ENCODE results near the gene RNF11. TPM values are rescaled to one million over a fixed set of nuclear protein-coding genes. Genes with fewer than 3 reads are reported as not detected.
A peak's percentile ranks its signal among the peaks of the same experiment; 100 is the strongest.

The RNF11 gene
- total and polyA plus RNA-seq, 5 donors, result 78.4 to 131 (median 121) TPM

DNA sequence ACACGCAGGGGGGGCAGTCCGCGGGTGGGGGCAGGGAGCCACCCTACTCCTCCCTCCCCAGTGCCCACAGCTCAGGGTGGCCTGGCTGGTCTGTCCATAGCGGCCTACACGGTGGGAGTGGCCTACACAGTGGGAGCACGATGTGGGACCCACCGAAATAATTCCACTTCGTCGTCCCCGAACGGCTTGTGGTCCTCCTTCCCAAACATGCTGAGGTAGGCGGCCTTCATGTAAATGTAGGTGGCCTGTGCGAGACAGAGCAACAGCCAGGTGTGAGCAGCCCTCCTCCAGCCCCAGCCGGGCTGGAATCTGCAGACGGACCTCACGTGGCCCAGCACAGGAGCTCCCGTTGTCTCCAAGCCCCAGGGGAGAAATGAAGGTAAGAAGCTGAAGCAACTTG lies 59.9 kb downstream of the RNF11 start:
- no peak for ATAC-seq
- intact Hi-C loops (cut with DNase I), result loop anchor here in 1 of 4 donors (10.0 kb wide), 1 partner anchor 91 kb away; no protein-coding TSS in a partner anchor
- Histone ChIP-seq H3K27ac (ENCODE audit: low read length) (no peak overlapping the region), H3K4me3 (ENCODE audit: low read length) (no peak overlapping the region), H3K4me1 (ENCODE audit: control insufficient read depth, insufficient read depth, low read length) (peaks cover 7% of the 10 kb centered on the region), H3K9me3 (ENCODE audit: control insufficient read depth, low read length) (no peaks in the 10 kb centered on the region), H3K27me3 (ENCODE audit: control insufficient read depth, insufficient read depth) (no peaks in the 10 kb centered on the region)
- DNase-seq, result no peak
- whole genome bisulfite sequencing, result 93% methylated on average over 17 of the region's 17 CpGs

DNA sequence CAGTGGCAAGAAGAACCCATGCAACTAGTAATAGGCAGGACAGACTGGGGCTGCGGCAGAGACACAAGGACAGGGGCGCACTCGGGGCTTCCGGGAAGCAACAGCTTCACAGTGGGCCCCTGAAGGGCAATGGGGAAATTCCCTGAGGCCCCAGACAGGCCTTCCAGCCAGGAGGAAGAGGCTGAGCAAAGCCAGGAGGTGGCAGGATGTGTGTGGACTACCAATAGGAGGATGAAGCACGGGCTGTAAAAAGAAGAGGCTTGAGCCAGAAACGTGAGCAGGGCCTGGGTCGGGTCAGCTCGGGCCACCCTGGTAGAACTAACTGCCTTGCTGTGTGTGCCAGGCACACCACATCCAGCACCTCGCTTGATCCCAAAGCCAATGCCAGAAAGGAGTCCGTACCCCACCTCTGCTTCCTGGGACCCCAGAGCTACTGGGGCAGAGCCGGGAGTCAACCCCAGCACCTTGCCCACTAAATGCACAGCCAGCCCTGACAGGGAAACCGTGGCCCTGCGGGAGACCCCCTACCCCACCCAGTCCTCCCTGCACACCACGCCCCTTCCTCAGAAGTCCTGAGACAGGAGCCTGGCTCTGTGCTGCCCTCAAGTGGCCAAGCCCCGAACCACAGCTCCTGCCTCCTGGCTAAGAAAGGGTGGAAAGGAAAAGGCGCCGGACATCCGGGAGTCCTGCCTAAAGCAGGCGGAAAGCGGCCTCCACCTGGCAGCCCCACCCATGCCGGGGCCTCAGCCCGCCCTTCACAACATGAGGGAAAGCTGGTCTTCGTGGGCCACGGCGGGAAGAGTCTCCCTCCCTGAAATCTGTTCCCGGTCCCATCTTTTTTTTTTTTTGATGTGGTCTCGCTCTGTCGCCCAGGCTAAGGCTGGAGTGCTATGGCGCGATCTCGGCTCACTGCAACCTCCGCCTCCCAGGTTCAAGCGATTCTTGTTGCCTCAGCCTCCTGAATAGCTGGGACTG lies 60.6 kb downstream of the RNF11 start:
- intact Hi-C loops (cut with DNase I), result loop anchor here in 1 of 4 donors (10.0 kb wide), 1 partner anchor 92 kb away; no protein-coding TSS in a partner anchor
- DNase-seq (peak; percentile 85 to 94 (median 93)), ATAC-seq (peak; percentile 79 to 88)
- H3K9me3 ChIP-seq (ENCODE audit: control insufficient read depth, low read length), result no peaks in the 10 kb centered on the region
- H3K4me1 ChIP-seq (ENCODE audit: control insufficient read depth, insufficient read depth, low read length), result peaks cover 7% of the 10 kb centered on the region
- no peak overlapping the region for H3K27ac ChIP-seq (ENCODE audit: low read length)
- H3K4me3 ChIP-seq (ENCODE audit: low read length), result peak overlapping the region; percentile 34
- WGBS, result 19% methylated on average over 33 of the region's 33 CpGs
- H3K27me3 ChIP-seq (ENCODE audit: control insufficient read depth, insufficient read depth), result no peaks in the 10 kb centered on the region

DNA sequence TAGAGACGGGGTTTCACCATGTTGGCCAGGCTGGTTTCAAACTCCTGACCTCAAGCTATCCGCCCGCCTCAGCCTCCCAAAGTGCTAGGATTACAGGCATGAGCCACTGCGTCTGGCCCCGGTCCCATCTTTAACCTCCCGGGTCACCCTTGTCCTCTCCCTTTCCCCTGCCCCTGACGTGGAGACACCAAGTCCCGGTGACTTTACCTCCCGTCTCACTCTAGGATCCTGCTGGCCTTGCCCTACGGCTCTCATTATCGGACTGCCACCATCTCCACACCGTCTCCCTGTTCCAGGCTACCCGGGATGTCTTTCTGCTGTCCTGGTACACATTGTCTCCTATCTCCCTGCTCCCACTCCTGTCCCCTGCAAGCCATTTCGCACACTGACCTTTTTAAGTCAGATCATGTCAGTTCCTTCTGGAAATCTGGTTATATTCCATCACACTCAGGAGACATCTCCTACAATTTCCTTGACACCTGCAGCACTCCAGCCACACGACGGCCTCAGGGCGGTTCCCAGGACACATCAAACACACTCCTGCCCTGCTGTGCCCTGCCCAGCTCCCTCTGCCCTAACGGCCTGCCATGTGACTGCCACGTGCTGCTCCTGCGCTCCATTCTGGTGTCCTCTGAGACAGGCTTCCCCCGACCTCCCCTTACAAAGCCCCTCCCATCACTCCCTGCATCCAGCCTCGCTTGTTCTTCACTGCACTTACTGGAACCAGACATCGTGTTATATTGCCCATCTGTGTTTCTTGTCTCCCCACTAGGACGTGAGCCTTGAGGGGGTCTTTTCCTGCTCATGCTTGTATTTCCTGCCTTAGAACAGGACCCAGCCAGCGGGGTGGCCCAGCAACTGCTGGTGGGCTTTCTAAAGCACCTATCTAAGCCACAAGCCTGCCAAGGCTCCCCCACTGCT lies 61.6 kb downstream of the RNF11 start:
- 73% methylated on average over 25 of the region's 25 CpGs for WGBS
- peak overlapping the region; percentile 34 for H3K4me3 ChIP-seq (ENCODE audit: low read length)
- no peak overlapping the region for H3K27ac ChIP-seq (ENCODE audit: low read length)
- DNase-seq, result no peak
- no peaks in the 10 kb centered on the region for H3K9me3 ChIP-seq (ENCODE audit: control insufficient read depth, low read length)
- no peaks in the 10 kb centered on the region for H3K27me3 ChIP-seq (ENCODE audit: control insufficient read depth, insufficient read depth)
- peak in 1 of 2 donors; percentile 20 for ATAC-seq
- intact Hi-C loops (cut with DNase I), result loop anchor here in 1 of 4 donors (10.0 kb wide), 1 partner anchor 93 kb away; no protein-coding TSS in a partner anchor
- peaks cover 7% of the 10 kb centered on the region for H3K4me1 ChIP-seq (ENCODE audit: control insufficient read depth, insufficient read depth, low read length)

DNA sequence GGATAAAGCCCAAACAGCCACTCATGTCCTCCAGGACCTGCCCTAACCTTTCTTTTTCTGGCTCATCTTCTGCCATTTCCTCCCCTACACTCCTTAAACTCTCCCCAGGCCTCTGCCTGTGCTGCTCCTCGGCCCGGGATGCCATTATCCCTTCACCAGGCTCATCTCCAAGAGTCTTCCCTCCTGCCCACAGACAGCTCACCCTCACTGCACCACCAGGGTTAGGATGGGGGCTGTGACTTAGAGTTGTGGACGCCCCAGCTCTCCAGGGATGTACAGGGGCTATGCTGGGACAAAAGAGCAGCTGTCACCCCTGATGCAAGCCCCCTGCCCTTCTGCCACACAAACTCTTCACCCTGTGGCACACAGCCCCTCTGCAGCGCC lies 62.2 kb downstream of the RNF11 start:
- 83% methylated on average over 4 of the region's 4 CpGs for WGBS
- intact Hi-C loops (cut with DNase I), result loop anchor here in 1 of 4 donors (10.0 kb wide), 1 partner anchor 94 kb away; no protein-coding TSS in a partner anchor
- no peak overlapping the region for H3K4me3 ChIP-seq (ENCODE audit: low read length)
- DNase-seq, result no peak
- ATAC-seq, result no peak
- H3K27me3 ChIP-seq (ENCODE audit: control insufficient read depth, insufficient read depth), result no peaks in the 10 kb centered on the region
- H3K9me3 ChIP-seq (ENCODE audit: control insufficient read depth, low read length), result no peaks in the 10 kb centered on the region
- H3K4me1 ChIP-seq (ENCODE audit: control insufficient read depth, insufficient read depth, low read length), result peaks cover 7% of the 10 kb centered on the region
- H3K27ac ChIP-seq (ENCODE audit: low read length), result no peak overlapping the region

DNA sequence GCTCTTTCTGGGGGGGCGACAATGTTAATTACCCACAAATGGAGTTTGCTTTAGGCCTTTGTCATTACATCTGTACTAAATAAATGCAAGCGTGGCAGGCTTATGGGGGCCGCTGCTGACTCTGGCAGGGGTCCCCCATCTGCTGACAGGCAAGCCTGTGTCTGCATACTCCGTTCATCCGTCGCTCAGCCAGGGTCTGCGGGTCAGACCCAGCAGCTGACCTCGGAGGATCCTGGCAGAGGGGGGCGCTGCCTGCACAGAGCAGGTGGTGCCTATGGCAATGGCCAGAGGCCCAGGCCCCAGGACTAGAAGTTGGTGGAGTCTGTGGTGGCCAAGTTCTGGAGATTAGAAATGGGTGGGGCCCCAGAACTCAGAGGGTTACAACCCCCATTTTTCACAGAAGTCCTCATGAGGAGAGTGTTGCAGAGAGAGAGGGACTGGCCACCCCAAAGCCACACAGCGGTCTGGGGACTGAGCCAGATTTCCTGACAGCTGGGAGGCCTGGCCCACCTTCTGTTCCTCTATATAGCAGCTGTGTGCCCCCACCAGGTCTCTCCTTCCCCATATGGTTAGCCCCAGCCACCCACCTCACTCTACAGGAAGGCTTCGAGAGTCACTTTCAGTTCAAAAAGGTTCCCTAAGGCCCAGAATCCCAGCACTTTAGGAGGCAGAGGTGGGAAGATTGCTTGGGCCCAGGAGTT lies 63.3 kb downstream of the RNF11 start:
- 95% methylated on average over 11 of the region's 11 CpGs for WGBS
- no peak for ATAC-seq
- intact Hi-C loops (cut with DNase I), result loop anchor here in 1 of 4 donors (10.0 kb wide), 1 partner anchor 95 kb away; no protein-coding TSS in a partner anchor

DNA sequence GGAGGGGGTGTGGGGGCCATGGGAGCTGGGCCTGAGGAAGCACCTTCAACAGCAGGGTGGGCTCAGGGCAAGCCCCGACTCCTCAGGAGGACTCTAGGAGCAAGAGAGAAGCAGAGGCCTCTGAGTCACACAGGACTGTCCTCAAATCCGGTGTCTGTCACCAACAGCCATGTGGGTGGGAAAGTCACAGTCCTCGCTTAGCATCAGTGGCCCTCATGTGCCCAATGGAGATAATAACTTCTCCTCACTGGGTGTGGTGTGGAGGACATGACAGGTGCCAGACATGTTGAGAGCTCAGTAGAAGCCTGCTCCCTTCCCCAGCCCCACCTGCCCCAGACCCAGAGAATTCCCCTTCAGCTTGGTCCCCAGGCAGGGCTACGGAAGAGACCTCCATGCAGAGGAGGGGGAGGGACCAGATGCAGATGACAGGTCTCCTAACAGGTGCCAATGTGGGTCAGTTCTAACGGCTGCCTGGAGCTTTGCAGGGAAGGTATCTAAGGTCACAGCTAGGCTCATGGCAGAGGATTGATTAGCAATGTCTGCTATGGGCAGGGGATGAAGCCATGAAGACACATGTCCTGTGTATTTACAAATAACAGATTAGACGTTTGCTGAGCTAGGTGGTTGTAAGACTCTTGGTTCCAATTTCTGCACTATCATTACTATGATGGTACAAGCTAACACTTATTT lies 64.1 kb downstream of the RNF11 start:
- intact Hi-C loops (cut with DNase I), result loop anchor here in 1 of 4 donors (10.0 kb wide), 1 partner anchor 95 kb away; no protein-coding TSS in a partner anchor
- ATAC-seq (no peak), DNase-seq (no peak)
- H3K27ac ChIP-seq (ENCODE audit: low read length), result no peak overlapping the region
- no peaks in the 10 kb centered on the region for H3K27me3 ChIP-seq (ENCODE audit: control insufficient read depth, insufficient read depth)
- WGBS, result 83% methylated on average over 6 of the region's 6 CpGs
- no peaks in the 10 kb centered on the region for H3K9me3 ChIP-seq (ENCODE audit: control insufficient read depth, low read length)
- H3K4me3 ChIP-seq (ENCODE audit: low read length), result no peak overlapping the region
- H3K4me1 ChIP-seq (ENCODE audit: control insufficient read depth, insufficient read depth, low read length), result peaks cover 7% of the 10 kb centered on the region

More for the DNA sequence above, 63.3 kb downstream of the RNF11 start:
- no peaks in the 10 kb centered on the region for H3K27me3 ChIP-seq (ENCODE audit: control insufficient read depth, insufficient read depth)
- peaks cover 7% of the 10 kb centered on the region for H3K4me1 ChIP-seq (ENCODE audit: control insufficient read depth, insufficient read depth, low read length)
- no peak overlapping the region for H3K27ac ChIP-seq (ENCODE audit: low read length)
- no peaks in the 10 kb centered on the region for H3K9me3 ChIP-seq (ENCODE audit: control insufficient read depth, low read length)
- DNase-seq, result no peak
- no peak overlapping the region for H3K4me3 ChIP-seq (ENCODE audit: low read length)

DNA sequence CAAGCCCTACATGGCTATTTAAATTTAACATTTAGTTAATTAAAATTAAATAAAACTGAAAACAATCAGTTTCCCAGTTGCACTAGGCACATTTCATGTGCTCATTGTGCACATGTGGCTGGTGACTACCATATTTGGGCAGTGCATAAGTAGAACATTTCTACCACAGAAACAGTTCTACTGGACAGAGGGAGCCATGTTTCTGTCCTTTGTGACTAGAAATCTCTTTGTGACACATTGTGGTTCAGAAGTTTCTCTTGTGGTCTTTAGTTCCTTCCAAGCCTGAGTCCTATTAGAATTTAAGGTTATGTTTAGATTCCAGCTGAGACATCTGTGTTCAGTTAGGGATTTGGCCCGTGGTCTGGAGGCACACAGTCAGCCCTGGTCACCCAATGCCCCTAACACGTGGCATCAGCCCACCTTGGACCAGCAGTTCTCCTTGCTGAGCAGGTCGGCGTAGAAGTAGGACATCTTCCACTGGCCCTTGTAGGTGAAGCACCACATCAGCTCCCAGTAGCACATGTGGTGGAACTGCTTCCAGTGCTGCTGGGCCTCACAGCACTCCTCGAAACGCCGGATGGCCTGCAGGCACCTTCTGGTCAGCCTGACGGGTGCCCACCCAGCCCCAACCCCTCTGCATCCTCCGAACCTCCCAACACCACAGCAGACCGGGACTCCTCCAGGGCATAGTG lies 65.2 kb downstream of the RNF11 start:
- intact Hi-C loops (cut with DNase I), result no loop called here
- no peaks in the 10 kb centered on the region for H3K9me3 ChIP-seq (ENCODE audit: control insufficient read depth, low read length)
- no peaks in the 10 kb centered on the region for H3K27me3 ChIP-seq (ENCODE audit: control insufficient read depth, insufficient read depth)
- 90% methylated on average over 10 of the region's 10 CpGs for WGBS
- DNase-seq, result no peak
- peaks cover 7% of the 10 kb centered on the region for H3K4me1 ChIP-seq (ENCODE audit: control insufficient read depth, insufficient read depth, low read length)
- H3K27ac ChIP-seq (ENCODE audit: low read length), result no peak overlapping the region
- ATAC-seq, result no peak
- H3K4me3 ChIP-seq (ENCODE audit: low read length), result no peak overlapping the region

DNA sequence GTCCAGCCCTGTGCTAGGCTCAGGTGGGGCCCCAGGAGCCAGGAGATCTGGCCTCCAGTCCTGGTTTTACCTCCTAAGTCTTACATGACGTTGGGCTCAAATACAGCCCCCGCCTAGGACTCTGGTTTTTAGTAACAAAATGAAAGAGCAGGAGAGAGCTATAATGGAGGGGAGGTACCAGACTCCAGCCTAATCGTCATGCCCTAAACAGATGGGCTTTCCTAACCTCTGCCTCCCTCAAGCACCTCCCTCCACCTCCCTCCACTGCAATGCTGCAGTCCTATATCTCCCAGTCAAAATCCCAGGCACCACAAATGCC lies 65.7 kb downstream of the RNF11 start:
- intact Hi-C loops (cut with DNase I), result no loop called here
- WGBS, result 75% methylated on average over 3 of the region's 3 CpGs
- ATAC-seq (no peak), DNase-seq (no peak)
- no peaks in the 10 kb centered on the region for H3K9me3 ChIP-seq (ENCODE audit: control insufficient read depth, low read length)
- no peak overlapping the region for H3K4me3 ChIP-seq (ENCODE audit: low read length)
- H3K27ac ChIP-seq (ENCODE audit: low read length), result no peak overlapping the region
- peaks cover 4% of the 10 kb centered on the region for H3K4me1 ChIP-seq (ENCODE audit: control insufficient read depth, insufficient read depth, low read length)
- H3K27me3 ChIP-seq (ENCODE audit: control insufficient read depth, insufficient read depth), result no peaks in the 10 kb centered on the region

DNA sequence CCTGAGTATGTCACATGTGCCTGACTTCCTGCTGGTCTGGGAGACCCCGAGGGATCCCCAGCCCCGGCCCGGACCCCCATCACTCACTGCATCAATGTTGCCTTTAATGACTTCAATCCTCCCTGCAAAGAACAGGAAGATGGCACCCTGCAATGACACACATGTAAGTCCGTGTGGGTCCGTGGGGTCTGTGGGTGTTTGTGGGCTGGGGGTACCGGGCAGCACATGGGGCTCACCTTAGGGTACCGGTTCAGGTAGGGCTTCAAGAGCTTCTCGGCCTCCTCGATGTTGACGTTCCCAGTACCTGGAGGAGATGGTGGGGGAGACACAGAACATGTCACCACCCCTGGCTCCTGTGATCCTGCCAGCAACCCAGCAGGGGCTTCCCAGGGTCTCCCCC lies 66.2 kb downstream of the RNF11 start:
- H3K27ac ChIP-seq (ENCODE audit: low read length), result no peak overlapping the region
- no peak overlapping the region for H3K4me3 ChIP-seq (ENCODE audit: low read length)
- ATAC-seq (no peak), DNase-seq (no peak)
- no peaks in the 10 kb centered on the region for H3K27me3 ChIP-seq (ENCODE audit: control insufficient read depth, insufficient read depth)
- 84% methylated on average over 10 of the region's 10 CpGs for WGBS
- intact Hi-C loops (cut with DNase I), result no loop called here
- H3K9me3 ChIP-seq (ENCODE audit: control insufficient read depth, low read length), result no peaks in the 10 kb centered on the region
- H3K4me1 ChIP-seq (ENCODE audit: control insufficient read depth, insufficient read depth, low read length), result peaks cover 4% of the 10 kb centered on the region

All from right cardiac atrium (tissue), 5 donors.